ENCODE results near the gene NUDT9.

The NUDT9 gene

DNA sequence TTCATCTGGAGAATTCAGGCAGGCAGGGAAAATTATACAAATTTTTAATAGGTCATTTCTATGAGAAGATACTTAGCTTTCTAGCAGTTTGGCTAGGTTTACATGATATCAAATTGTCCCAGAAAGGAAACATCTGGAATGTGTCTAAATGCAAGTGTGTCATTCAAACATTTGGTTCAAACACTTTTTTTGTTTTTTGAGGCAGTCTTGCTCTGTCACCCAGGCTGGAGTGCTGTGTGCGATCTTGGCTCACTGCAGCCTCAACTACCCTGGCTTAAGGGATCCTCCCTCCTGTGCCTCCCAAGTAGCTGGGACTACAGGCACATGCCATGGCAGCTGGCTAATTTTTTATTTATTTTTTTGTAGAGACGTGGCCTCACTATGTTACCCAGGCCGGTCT, 75.2 kb downstream of the NUDT9 start:
- no peaks in the 10 kb centered on the region for H3K9me3 ChIP-seq (ENCODE audit: control insufficient read depth, low read depth, low read length)
- no peaks in the 10 kb centered on the region for H3K27me3 ChIP-seq (ENCODE audit: control insufficient read depth, insufficient read depth, low read length)
- H3K4me1 ChIP-seq (ENCODE audit: control insufficient read depth, low read depth, low read length): no peaks in the 10 kb centered on the region
- no peak overlapping the region for H3K4me3 ChIP-seq (ENCODE audit: low read length)
- no peaks in the 10 kb centered on the region for H3K36me3 ChIP-seq (ENCODE audit: control insufficient read depth, low read depth, low read length)
- H3K27ac ChIP-seq (ENCODE audit: low read length): no peak overlapping the region
- H3K9ac ChIP-seq (ENCODE audit: low read length): no peak overlapping the region

GRCh38 chr4:87498446-87498900, 76.1 kb downstream of the NUDT9 start:
- H3K27ac ChIP-seq (ENCODE audit: low read length): no peak overlapping the region
- H3K9me3 ChIP-seq (ENCODE audit: control insufficient read depth, low read depth, low read length): no peaks in the 10 kb centered on the region
- H3K4me3 ChIP-seq (ENCODE audit: low read length): no peak overlapping the region
- H3K4me1 ChIP-seq (ENCODE audit: control insufficient read depth, low read depth, low read length): no peaks in the 10 kb centered on the region
- H3K36me3 ChIP-seq (ENCODE audit: control insufficient read depth, low read depth, low read length): no peaks in the 10 kb centered on the region
- H3K9ac ChIP-seq (ENCODE audit: low read length): no peak overlapping the region
- H3K27me3 ChIP-seq (ENCODE audit: control insufficient read depth, insufficient read depth, low read length): no peaks in the 10 kb centered on the region

DNA sequence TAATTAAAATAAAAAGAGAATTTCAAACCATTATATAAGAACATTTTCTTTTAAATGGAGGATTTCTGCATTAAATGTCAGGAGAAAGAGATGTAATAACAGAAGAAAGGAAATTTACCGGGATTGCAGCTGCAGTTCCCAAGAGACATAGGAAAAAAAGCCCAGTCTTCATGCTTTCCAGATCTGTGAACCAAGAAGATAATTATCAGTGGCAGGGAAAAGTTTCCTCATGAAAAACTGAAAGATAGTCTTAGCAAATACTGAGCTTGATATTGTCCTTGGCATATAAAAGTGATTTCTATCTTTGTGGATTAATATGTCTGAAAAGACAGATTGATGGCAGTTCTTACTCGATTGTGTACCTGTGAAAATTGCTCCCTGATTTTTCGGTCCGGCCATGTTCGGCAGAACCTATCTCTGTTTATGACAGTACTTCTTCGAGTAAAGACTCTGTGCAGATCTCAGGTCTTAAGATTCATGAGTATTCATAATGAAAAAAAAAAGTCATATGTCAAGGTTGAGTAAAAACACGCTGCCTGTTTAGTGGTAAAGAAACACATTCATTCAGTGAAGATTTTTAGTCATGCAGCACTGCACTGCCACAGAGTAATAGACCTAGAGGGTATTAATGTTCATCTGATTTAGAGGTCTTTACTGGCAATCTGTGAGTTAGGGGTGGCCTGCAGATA, 77.2 kb downstream of the NUDT9 start:
- Histone ChIP-seq H3K4me1 (ENCODE audit: control insufficient read depth, low read depth, low read length) (no peaks in the 10 kb centered on the region), H3K4me3 (ENCODE audit: low read length) (no peak overlapping the region), H3K27me3 (ENCODE audit: control insufficient read depth, insufficient read depth, low read length) (no peaks in the 10 kb centered on the region), H3K36me3 (ENCODE audit: control insufficient read depth, low read depth, low read length) (no peaks in the 10 kb centered on the region), H3K9ac (ENCODE audit: low read length) (no peak overlapping the region), H3K9me3 (ENCODE audit: control insufficient read depth, low read depth, low read length) (no peaks in the 10 kb centered on the region), H3K27ac (ENCODE audit: low read length) (no peak overlapping the region)

DNA sequence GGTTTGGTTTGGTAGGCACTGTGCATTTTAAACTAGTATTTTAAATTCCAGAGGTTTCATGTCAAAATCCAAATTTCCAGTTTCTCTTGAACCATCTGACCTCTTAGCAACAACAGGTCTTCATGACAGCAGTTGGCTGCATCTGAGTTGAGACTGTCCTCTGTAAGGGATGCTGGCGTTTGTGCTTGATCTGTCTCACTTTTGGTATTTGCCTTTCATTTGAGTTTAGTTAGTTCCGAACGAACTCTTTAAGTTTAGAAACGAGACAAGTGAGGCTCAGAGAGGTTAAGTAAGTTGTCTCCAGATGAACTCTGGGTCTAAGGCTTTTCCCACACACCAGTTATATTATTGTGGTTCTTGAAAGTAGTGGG, 77.7 kb downstream of the NUDT9 start:
- Histone ChIP-seq H3K27me3 (ENCODE audit: control insufficient read depth, insufficient read depth, low read length) (no peaks in the 10 kb centered on the region), H3K9me3 (ENCODE audit: control insufficient read depth, low read depth, low read length) (no peaks in the 10 kb centered on the region), H3K4me1 (ENCODE audit: control insufficient read depth, low read depth, low read length) (no peaks in the 10 kb centered on the region), H3K27ac (ENCODE audit: low read length) (no peak overlapping the region), H3K4me3 (ENCODE audit: low read length) (no peak overlapping the region), H3K36me3 (ENCODE audit: control insufficient read depth, low read depth, low read length) (no peaks in the 10 kb centered on the region), H3K9ac (ENCODE audit: low read length) (no peak overlapping the region)

GRCh38 chr4:87502580-87503238, 80.3 kb downstream of the NUDT9 start:
- Histone ChIP-seq H3K9ac (ENCODE audit: low read length) (no peak overlapping the region), H3K9me3 (ENCODE audit: control insufficient read depth, low read depth, low read length) (no peaks in the 10 kb centered on the region), H3K36me3 (ENCODE audit: control insufficient read depth, low read depth, low read length) (no peaks in the 10 kb centered on the region), H3K27ac (ENCODE audit: low read length) (no peak overlapping the region), H3K27me3 (ENCODE audit: control insufficient read depth, insufficient read depth, low read length) (no peaks in the 10 kb centered on the region), H3K4me1 (ENCODE audit: control insufficient read depth, low read depth, low read length) (no peaks in the 10 kb centered on the region), H3K4me3 (ENCODE audit: low read length) (no peak overlapping the region)

GRCh38 chr4:87505862-87506261, 83.5 kb downstream of the NUDT9 start:
- H3K36me3 ChIP-seq (ENCODE audit: control insufficient read depth, low read depth, low read length): no peaks in the 10 kb centered on the region
- no peaks in the 10 kb centered on the region for H3K9me3 ChIP-seq (ENCODE audit: control insufficient read depth, low read depth, low read length)
- H3K27ac ChIP-seq (ENCODE audit: low read length): no peak overlapping the region
- H3K4me3 ChIP-seq (ENCODE audit: low read length): no peak overlapping the region
- no peaks in the 10 kb centered on the region for H3K27me3 ChIP-seq (ENCODE audit: control insufficient read depth, insufficient read depth, low read length)
- H3K9ac ChIP-seq (ENCODE audit: low read length): no peak overlapping the region
- H3K4me1 ChIP-seq (ENCODE audit: control insufficient read depth, low read depth, low read length): no peaks in the 10 kb centered on the region

DNA sequence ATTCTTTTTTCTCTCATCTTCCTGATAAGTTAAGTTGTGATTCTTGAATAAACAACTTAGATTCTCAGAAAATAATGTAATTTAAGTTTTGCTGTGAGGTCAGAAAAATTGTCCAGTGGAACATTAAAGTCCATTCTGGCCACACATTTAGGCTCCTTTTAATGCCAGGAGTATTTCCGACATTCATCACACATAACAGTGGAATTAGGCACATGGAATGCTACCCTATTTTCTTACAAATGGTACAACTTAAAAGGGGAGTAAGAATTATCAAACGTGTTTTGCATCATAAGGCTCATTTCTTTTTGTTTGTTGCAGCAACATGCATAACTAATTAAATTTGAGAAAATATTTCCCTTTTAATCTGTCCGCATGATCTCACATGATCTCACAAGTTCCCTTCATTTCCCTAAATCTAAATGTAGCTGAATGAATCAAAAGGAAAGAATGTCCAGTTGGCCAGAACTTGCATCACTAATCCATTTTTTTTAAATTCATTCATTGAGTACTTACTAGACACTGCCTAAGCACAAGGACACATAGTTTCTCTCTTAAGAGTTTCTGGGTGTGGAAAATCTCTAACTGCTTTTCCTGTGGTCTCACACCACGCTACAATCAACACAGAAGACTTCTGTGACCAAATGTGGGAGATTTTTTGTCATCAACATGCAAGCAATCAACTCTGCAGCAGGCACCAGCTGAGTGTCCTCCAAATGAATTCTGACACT, 84.8 kb downstream of the NUDT9 start:
- Histone ChIP-seq H3K36me3 (ENCODE audit: control insufficient read depth, low read depth, low read length) (no peaks in the 10 kb centered on the region), H3K4me3 (ENCODE audit: low read length) (no peak overlapping the region), H3K9me3 (ENCODE audit: control insufficient read depth, low read depth, low read length) (no peaks in the 10 kb centered on the region), H3K27ac (ENCODE audit: low read length) (no peak overlapping the region), H3K9ac (ENCODE audit: low read length) (no peak overlapping the region), H3K27me3 (ENCODE audit: control insufficient read depth, insufficient read depth, low read length) (no peaks in the 10 kb centered on the region), H3K4me1 (ENCODE audit: control insufficient read depth, low read depth, low read length) (no peaks in the 10 kb centered on the region)
